Smooth muscle cell (in vitro differentiated cells): Measurements from ENCODE around the gene CHID1. TPM values are rescaled to one million over a fixed set of nuclear protein-coding genes. Genes with fewer than 3 reads are reported as not detected.

Source experiments
- DNase-seq: peaks from one replicate; lab custom pipeline; 2025; ENCODE audit not compliant: unreplicated experiment; lab: John Stamatoyannopoulos, UW
- H2AFZ ChIP-seq: fragments of 200-600 bp; sonication (generic); 2 replicates; pipeline ENCODE4 v1.6.0; 2016; ENCODE audit warnings: antibody characterized with exemption, low read depth, mild to moderate bottlenecking
- H3F3A ChIP-seq: fragments of 200-600 bp; sonication (generic); 2 replicates; pipeline ENCODE4 v1.6.0; 2017; ENCODE audit warnings: antibody characterized with exemption, low read depth
- H3K27ac ChIP-seq: fragments of 200-600 bp; sonication (generic); 2 replicates; pipeline ENCODE4 v1.5.1; 2016; ENCODE audit warnings: low read depth, mild to moderate bottlenecking
- H3K27me3 ChIP-seq: fragments of 200-600 bp; sonication (generic); 2 replicates; pipeline ENCODE4 v1.6.1; 2016; ENCODE audit warnings: low read depth, mild to moderate bottlenecking
- H3K36me3 ChIP-seq: fragments of 200-600 bp; sonication (generic); 2 replicates; pipeline ENCODE4 v1.5.1; 2016; ENCODE audit warnings: low read depth
- H3K4me1 ChIP-seq: fragments of 200-600 bp; sonication (generic); 2 replicates; pipeline ENCODE4 v1.5.1; 2016; ENCODE audit warnings: low read depth
- H3K4me2 ChIP-seq: fragments of 200-600 bp; sonication (generic); 2 replicates; pipeline ENCODE4 v1.6.0; 2016; ENCODE audit warnings: mild to moderate bottlenecking
- H3K4me3 ChIP-seq: fragments of 200-600 bp; sonication (generic); 2 replicates; pipeline ENCODE4 v1.5.1; 2016; ENCODE audit warnings: mild to moderate bottlenecking
- H3K79me2 ChIP-seq: fragments of 200-600 bp; sonication (generic); 2 replicates; pipeline ENCODE4 v1.6.0; 2016; ENCODE audit warnings: low read depth, mild to moderate bottlenecking
- H3K9ac ChIP-seq: fragments of 200-600 bp; sonication (generic); 2 replicates; pipeline ENCODE4 v1.6.0; 2016; ENCODE audit warnings: low read depth
- H3K9me3 ChIP-seq: fragments of 200-600 bp; sonication (generic); replicated peaks from 2 replicates; pipeline ENCODE4 v1.5.1; 2016; ENCODE audit warnings: low read depth
- H4K20me1 ChIP-seq: fragments of 200-600 bp; sonication (generic); 2 replicates; pipeline ENCODE4 v1.6.0; 2016; ENCODE audit warnings: low read depth
- WGBS: methylation state at CpG from one replicate; pipeline ENCODE4 v1.1.7; 2016; ENCODE audit warnings: low lambda C conversion rate; 5-methylcytosine and 5-hydroxymethylcytosine counted together
- polyA plus RNA-seq: library from polyadenylated mRNA; unstranded; fragments of >200 nt; fragmentation: Nextera tagmentation; extraction: Ambion mirVana; gene quantifications from 2 replicates; pipeline ENCODE4 v1.2.1, GENCODE V29; 2016
- total RNA-seq: library from RNA; depleted of rRNA; stranded (reverse); fragments of >200 nt; gene quantifications from 2 replicates; pipeline ENCODE4 v1.2.3, GENCODE V29; 2014
- TF ChIP-seq, protein P1 (sequence below): fragments of 200-600 bp; sonication (generic); IDR thresholded peaks from 2 replicates; pipeline ENCODE4 v1.5.1; 2017; ENCODE audit warnings: borderline replicate concordance, mild to moderate bottlenecking, antibody characterized with exemption; ENCODE audit not compliant: insufficient read depth, poor library complexity, severe bottlenecking

CHID1 gene
- total and polyA plus RNA-seq, 2 experiments from 2014 or later, result 54.3 to 181 TPM

DNA sequence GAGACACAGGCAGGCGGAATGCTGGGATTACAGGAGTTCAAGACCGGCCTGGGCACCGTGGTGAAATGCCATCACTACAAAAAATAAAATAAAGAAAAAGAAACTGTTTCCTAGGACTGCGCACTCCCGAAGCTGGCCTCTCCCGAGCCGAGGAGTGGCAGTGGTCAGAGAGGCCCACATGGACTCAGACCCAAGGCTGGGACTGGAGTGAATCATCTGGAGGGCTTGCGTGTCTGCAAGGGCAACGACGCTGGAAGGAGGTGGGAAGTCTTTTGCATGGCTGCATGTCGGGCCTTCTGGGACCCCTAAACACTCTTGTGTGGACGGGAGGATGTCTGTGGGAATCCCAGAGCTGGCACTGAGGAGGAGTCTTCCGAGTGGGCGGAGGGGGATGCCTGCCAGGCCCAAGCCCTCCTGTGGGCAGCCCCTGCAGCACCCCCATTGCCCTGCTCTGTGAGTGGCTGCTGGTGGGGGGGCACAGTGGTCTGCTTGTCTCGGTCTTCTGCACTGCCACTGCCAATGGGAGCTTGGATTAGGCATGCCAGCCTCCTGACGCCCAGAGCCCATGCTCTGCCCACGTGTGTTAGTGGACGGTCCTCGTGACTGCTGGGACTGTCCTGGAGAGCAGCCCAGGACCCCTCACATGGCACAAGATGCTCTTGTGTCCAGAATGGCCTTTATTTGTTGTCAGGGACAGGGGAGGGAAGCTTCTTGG is 13.2 kb upstream of the CHID1 start:
- Histone ChIP-seq H2AFZ (no peak overlapping the region), H3K27me3 (no peaks in the 10 kb centered on the region), H3K79me2 (peaks cover 26% of the 10 kb centered on the region), H3K4me1 (peaks cover 5% of the 10 kb centered on the region), H3K9ac (no peak overlapping the region), H3K27ac (peak overlapping the region; percentile 24), H3K9me3 (no peaks in the 10 kb centered on the region), H4K20me1 (peaks cover 23% of the 10 kb centered on the region), H3K36me3 (no peaks in the 10 kb centered on the region), H3F3A (peaks cover 4% of the 10 kb centered on the region), H3K4me2 (no peak overlapping the region), H3K4me3 (no peak overlapping the region)
- WGBS, result 78% methylated on average over 19 of the region's 19 CpGs
- TF ChIP-seq, protein P1, sequence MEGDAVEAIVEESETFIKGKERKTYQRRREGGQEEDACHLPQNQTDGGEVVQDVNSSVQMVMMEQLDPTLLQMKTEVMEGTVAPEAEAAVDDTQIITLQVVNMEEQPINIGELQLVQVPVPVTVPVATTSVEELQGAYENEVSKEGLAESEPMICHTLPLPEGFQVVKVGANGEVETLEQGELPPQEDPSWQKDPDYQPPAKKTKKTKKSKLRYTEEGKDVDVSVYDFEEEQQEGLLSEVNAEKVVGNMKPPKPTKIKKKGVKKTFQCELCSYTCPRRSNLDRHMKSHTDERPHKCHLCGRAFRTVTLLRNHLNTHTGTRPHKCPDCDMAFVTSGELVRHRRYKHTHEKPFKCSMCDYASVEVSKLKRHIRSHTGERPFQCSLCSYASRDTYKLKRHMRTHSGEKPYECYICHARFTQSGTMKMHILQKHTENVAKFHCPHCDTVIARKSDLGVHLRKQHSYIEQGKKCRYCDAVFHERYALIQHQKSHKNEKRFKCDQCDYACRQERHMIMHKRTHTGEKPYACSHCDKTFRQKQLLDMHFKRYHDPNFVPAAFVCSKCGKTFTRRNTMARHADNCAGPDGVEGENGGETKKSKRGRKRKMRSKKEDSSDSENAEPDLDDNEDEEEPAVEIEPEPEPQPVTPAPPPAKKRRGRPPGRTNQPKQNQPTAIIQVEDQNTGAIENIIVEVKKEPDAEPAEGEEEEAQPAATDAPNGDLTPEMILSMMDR, result no peak
- no peak for DNase-seq

DNA sequence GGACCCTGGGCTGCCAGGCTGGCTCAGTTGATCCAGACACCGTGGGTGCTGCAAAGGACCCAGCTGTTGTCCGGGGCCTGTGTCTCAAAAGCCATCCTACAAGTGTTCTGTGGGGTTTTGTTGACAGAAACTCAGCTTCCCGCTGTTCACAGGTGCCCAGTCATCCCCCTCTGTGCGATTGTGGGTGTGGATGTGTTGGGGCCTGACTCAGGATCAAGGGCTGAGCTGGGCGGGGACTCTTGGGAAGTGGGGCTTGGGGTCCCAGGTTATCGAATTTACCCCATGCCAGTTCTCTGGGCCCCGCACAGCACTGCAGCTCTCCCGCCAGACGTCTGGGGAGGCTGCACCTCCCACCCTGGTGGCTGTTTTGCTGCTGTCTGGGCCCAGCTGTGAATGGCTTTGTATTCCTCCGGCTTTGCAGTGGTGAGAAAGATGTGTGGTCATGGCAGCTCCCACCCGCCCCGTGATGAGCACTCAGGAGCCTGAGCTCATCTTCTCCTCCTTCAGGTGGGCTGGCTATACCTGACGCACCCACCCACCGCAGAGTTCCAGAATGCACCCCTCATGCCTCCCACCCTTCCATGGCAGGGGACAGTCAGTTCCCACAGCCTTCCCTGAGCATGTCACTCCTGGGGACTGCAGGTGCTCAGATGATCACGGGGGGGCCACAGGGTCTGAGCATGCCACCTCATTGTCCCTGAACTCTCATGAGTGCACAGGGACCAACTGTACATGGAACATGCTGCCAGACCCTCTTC is 11.5 kb upstream of the CHID1 start:
- DNase-seq, result no peak
- Histone ChIP-seq H3K4me2 (no peak overlapping the region), H3K4me3 (no peak overlapping the region), H3K4me1 (peaks cover 5% of the 10 kb centered on the region), H2AFZ (no peak overlapping the region), H3F3A (no peaks in the 10 kb centered on the region), H3K9ac (no peak overlapping the region), H3K79me2 (peaks cover 9% of the 10 kb centered on the region), H4K20me1 (peaks cover 6% of the 10 kb centered on the region), H3K36me3 (no peaks in the 10 kb centered on the region), H3K27me3 (no peaks in the 10 kb centered on the region), H3K27ac (no peak overlapping the region), H3K9me3 (no peaks in the 10 kb centered on the region)
- WGBS, result 86% methylated on average over 15 of the region's 15 CpGs
- TF ChIP-seq, protein P1, result no peak

DNA sequence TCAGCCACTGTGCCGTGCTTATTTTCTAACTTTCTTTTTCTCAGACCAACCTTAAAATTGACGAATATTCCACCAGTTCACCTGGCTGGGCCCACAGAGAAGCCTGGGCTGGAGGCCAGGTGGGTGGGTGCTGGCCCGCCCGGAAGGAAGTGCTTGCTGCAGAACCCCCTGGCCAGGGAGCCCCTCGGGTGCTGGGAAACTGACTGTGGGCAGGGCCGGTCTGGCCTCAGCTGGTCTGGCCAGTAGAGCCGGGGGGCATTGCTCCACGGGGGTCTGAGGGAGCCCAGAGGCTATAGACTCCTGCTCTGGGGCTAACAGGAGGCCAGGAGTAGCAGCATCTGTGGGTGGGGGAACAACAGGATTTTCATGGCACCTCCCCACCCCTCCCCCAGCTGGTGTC is 6.8 kb upstream of the CHID1 start:
- 85% methylated on average over 8 of the region's 8 CpGs for WGBS
- H3K4me1 ChIP-seq, result no peaks in the 10 kb centered on the region
- no peak overlapping the region for H2AFZ ChIP-seq
- H3K4me3 ChIP-seq, result no peak overlapping the region
- no peaks in the 10 kb centered on the region for H3F3A ChIP-seq
- TF ChIP-seq, protein P1, result no peak
- H3K36me3 ChIP-seq, result no peaks in the 10 kb centered on the region
- no peaks in the 10 kb centered on the region for H4K20me1 ChIP-seq
- no peak for DNase-seq
- no peak overlapping the region for H3K9ac ChIP-seq
- H3K79me2 ChIP-seq, result no peaks in the 10 kb centered on the region
- no peaks in the 10 kb centered on the region for H3K9me3 ChIP-seq
- H3K27me3 ChIP-seq, result no peaks in the 10 kb centered on the region
- H3K4me2 ChIP-seq, result no peak overlapping the region
- no peak overlapping the region for H3K27ac ChIP-seq
